ENCODE data around the gene CD74. TPM values are rescaled to one million over a fixed set of nuclear protein-coding genes. Genes with fewer than 3 reads are reported as not detected.
A peak's percentile ranks its signal among the peaks of the same experiment; 100 is the strongest.
"Not testable (repeated sequence)": the region's sequence is repeated elsewhere in the genome, so short reads cannot be mapped to it uniquely, and the experiment has no call there.

Gene CD74
- total and polyA plus RNA-seq, 4 donors: 1,061 to 2,819 (median 1,720) TPM

- H3K9me3 ChIP-seq (ENCODE audit: control insufficient read depth in 4 of 4, insufficient read depth in 3 of 4, low read length in 3 of 4): no peaks in the 10 kb centered on the region
- TF ChIP-seq, protein P1, sequence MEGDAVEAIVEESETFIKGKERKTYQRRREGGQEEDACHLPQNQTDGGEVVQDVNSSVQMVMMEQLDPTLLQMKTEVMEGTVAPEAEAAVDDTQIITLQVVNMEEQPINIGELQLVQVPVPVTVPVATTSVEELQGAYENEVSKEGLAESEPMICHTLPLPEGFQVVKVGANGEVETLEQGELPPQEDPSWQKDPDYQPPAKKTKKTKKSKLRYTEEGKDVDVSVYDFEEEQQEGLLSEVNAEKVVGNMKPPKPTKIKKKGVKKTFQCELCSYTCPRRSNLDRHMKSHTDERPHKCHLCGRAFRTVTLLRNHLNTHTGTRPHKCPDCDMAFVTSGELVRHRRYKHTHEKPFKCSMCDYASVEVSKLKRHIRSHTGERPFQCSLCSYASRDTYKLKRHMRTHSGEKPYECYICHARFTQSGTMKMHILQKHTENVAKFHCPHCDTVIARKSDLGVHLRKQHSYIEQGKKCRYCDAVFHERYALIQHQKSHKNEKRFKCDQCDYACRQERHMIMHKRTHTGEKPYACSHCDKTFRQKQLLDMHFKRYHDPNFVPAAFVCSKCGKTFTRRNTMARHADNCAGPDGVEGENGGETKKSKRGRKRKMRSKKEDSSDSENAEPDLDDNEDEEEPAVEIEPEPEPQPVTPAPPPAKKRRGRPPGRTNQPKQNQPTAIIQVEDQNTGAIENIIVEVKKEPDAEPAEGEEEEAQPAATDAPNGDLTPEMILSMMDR (IDR thresholded peaks at IDR 0.05; ENCODE audit: control extremely low read depth, extremely low read depth): no peak
- H3K27ac ChIP-seq (ENCODE audit: low read depth in 1 of 2, low read length in 1 of 2): peak overlapping the region in 1 of 2 donors; percentile 1
- no peaks in the 10 kb centered on the region for H3K36me3 ChIP-seq (ENCODE audit: control insufficient read depth in 4 of 4, insufficient read depth in 4 of 4, low read length in 4 of 4)
- 40 to 73% methylated on average over 9 of the region's 9 CpGs for WGBS, 2 donors
- peaks cover 0 to 2% (median 0%) of the 10 kb centered on the region in 5 donors for H3K4me1 ChIP-seq (ENCODE audit: control insufficient read depth in 5 of 5, insufficient read depth in 5 of 5, low read length in 5 of 5)
- no peak for DNase-seq
- H3K27me3 ChIP-seq (ENCODE audit: control insufficient read depth in 3 of 3, insufficient read depth in 3 of 3, low read length in 2 of 3): no peaks in the 10 kb centered on the region
- no peak overlapping the region for H3K9ac ChIP-seq (ENCODE audit: insufficient read depth in 1 of 2, low read length in 2 of 2)
- no peak for ATAC-seq (ENCODE audit: insufficient read depth, low FRiP score)
- H3K4me3 ChIP-seq: no peak overlapping the region
These were observed 42.0 kb upstream of the CD74 start for GRCh38 chr5:150454492-150455229.

GRCh38 chr5:150454027-150454426, 41.3 kb upstream of the CD74 start:
- H3K9ac ChIP-seq (ENCODE audit: insufficient read depth in 1 of 2, low read length in 2 of 2); H3K36me3 ChIP-seq (ENCODE audit: control insufficient read depth in 4 of 4, insufficient read depth in 4 of 4, low read length in 4 of 4); H3K27ac ChIP-seq (ENCODE audit: low read depth in 1 of 2, low read length in 1 of 2); H3K4me1 ChIP-seq (ENCODE audit: control insufficient read depth in 5 of 5, insufficient read depth in 5 of 5, low read length in 5 of 5); H3K27me3 ChIP-seq (ENCODE audit: control insufficient read depth in 3 of 3, insufficient read depth in 3 of 3, low read length in 2 of 3); DNase-seq; H3K4me3 ChIP-seq; ATAC-seq (ENCODE audit: insufficient read depth, low FRiP score); H3K9me3 ChIP-seq (ENCODE audit: control insufficient read depth in 4 of 4, insufficient read depth in 3 of 4, low read length in 3 of 4): not testable (repeated sequence)
- 25 to 36% methylated on average over 6 to 8 of the region's 8 CpGs for WGBS, 2 donors

DNA sequence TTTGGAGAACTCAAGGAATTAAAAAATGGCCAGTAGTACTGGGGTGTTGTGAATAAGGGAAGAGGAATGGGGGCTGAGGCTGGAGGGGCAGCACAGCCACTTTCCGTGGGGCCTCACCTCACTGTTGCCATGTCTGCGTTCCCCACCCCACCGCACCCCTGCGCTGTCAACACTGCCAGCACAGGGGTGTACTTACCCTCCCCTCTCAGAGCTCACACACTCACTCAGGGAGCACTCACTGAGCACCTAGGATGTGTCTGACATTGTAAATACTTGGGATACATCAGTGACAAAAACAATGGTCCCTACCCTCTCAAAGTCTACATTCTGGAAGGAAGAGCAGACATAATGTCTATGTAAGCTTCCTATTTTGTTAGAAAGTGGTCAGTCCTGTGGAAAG, 40.2 kb upstream of the CD74 start:
- H3K36me3 ChIP-seq (ENCODE audit: control insufficient read depth in 4 of 4, insufficient read depth in 4 of 4, low read length in 4 of 4): peaks cover 0 to 10% (median 4%) of the 10 kb centered on the region in 4 donors
- no peaks in the 10 kb centered on the region for H3K9me3 ChIP-seq (ENCODE audit: control insufficient read depth in 4 of 4, insufficient read depth in 3 of 4, low read length in 3 of 4)
- no peaks in the 10 kb centered on the region for H3K27me3 ChIP-seq (ENCODE audit: control insufficient read depth in 3 of 3, insufficient read depth in 3 of 3, low read length in 2 of 3)
- TF ChIP-seq, protein P1 (IDR thresholded peaks at IDR 0.05; ENCODE audit: control extremely low read depth, extremely low read depth): no peak
- ATAC-seq (ENCODE audit: insufficient read depth, low FRiP score) (no peak), DNase-seq (no peak)
- 94 to 96% methylated on average over 4 of the region's 4 CpGs for WGBS, 2 donors
- peaks cover 0 to 9% (median 1%) of the 10 kb centered on the region in 5 donors for H3K4me1 ChIP-seq (ENCODE audit: control insufficient read depth in 5 of 5, insufficient read depth in 5 of 5, low read length in 5 of 5)
- H3K9ac ChIP-seq (ENCODE audit: insufficient read depth in 1 of 2, low read length in 2 of 2): no peak overlapping the region
- no peak overlapping the region for H3K4me3 ChIP-seq
- no peak overlapping the region for H3K27ac ChIP-seq (ENCODE audit: low read depth in 1 of 2, low read length in 1 of 2)

- no peak overlapping the region for H3K27ac ChIP-seq (ENCODE audit: low read depth in 1 of 2, low read length in 1 of 2)
- ATAC-seq (ENCODE audit: insufficient read depth, low FRiP score) (no peak), DNase-seq (no peak)
- 93 to 100% methylated on average over 1 of the region's 1 CpG for WGBS, 2 donors
- no peaks in the 10 kb centered on the region for H3K9me3 ChIP-seq (ENCODE audit: control insufficient read depth in 4 of 4, insufficient read depth in 3 of 4, low read length in 3 of 4)
- peaks cover 9 to 24% (median 15%) of the 10 kb centered on the region in 4 donors for H3K36me3 ChIP-seq (ENCODE audit: control insufficient read depth in 4 of 4, insufficient read depth in 4 of 4, low read length in 4 of 4)
- H3K27me3 ChIP-seq (ENCODE audit: control insufficient read depth in 3 of 3, insufficient read depth in 3 of 3, low read length in 2 of 3): no peaks in the 10 kb centered on the region
- no peak overlapping the region for H3K4me3 ChIP-seq
- H3K9ac ChIP-seq (ENCODE audit: insufficient read depth in 1 of 2, low read length in 2 of 2): no peak overlapping the region
- peaks cover 0 to 13% (median 6%) of the 10 kb centered on the region in 5 donors for H3K4me1 ChIP-seq (ENCODE audit: control insufficient read depth in 5 of 5, insufficient read depth in 5 of 5, low read length in 5 of 5)
- TF ChIP-seq, protein P1 (IDR thresholded peaks at IDR 0.05; ENCODE audit: control extremely low read depth, extremely low read depth): no peak
These were observed 38.9 kb upstream of the CD74 start for GRCh38 chr5:150451594-150451993.

Data from lung (tissue), 12 donors.